ENCODE measurements around the gene SAMD4B. TPM values are rescaled to one million over a fixed set of nuclear protein-coding genes. Genes with fewer than 3 reads are reported as not detected.

Gene SAMD4B
- total RNA-seq, 1 experiment from 2014 or later: 164 TPM

DNA sequence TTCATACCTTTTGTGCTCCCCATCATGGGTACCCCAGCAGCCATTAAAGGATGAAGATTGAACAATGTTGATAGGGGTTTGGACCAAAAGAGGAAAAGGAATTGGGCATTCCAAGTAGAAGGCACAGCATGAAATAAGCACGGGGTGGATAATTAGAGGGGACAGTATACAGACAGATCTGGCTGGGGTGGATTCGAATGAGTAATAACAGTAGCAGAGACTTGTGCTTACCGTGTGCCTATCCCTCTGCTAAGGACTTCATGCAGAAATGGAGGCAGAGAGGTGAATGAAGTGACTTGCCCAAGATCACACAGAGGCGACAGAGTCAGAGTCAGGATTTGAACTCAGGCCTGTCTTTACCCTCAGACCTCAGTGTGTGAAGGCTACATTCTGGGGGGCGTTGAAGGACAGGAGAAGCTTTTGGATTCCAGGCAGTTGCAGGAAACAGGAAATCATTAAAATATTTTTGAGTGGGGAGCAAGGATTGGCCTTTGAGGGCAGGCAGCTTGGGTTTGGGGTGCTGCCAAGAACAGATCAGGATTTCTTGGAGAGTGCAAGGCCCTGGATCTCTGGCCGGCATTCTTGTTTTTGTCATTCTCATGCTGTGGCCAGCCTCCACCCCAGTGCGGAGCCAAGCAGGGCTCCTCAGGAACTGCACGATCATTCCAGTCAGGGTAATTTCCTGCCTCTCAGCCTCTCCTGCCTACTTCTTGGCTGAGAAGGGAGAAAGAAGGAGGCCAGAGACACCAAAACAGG lies 30.0 kb downstream of the SAMD4B start:
- Mint-ChIP-seq H3K9me3 (no peaks in the 10 kb centered on the region), H3K27ac (peak overlapping the region; percentile 44), H3K36me3 (peaks cover 64% of the 10 kb centered on the region), H3K4me1 (no peaks in the 10 kb centered on the region), H3K4me3 (no peak overlapping the region), H3K27me3 (ENCODE audit: low read depth) (no peaks in the 10 kb centered on the region)
- CTCF ChIA-PET: no interaction called here
- ATAC-seq: no peak
- TF ChIP-seq, protein P1, sequence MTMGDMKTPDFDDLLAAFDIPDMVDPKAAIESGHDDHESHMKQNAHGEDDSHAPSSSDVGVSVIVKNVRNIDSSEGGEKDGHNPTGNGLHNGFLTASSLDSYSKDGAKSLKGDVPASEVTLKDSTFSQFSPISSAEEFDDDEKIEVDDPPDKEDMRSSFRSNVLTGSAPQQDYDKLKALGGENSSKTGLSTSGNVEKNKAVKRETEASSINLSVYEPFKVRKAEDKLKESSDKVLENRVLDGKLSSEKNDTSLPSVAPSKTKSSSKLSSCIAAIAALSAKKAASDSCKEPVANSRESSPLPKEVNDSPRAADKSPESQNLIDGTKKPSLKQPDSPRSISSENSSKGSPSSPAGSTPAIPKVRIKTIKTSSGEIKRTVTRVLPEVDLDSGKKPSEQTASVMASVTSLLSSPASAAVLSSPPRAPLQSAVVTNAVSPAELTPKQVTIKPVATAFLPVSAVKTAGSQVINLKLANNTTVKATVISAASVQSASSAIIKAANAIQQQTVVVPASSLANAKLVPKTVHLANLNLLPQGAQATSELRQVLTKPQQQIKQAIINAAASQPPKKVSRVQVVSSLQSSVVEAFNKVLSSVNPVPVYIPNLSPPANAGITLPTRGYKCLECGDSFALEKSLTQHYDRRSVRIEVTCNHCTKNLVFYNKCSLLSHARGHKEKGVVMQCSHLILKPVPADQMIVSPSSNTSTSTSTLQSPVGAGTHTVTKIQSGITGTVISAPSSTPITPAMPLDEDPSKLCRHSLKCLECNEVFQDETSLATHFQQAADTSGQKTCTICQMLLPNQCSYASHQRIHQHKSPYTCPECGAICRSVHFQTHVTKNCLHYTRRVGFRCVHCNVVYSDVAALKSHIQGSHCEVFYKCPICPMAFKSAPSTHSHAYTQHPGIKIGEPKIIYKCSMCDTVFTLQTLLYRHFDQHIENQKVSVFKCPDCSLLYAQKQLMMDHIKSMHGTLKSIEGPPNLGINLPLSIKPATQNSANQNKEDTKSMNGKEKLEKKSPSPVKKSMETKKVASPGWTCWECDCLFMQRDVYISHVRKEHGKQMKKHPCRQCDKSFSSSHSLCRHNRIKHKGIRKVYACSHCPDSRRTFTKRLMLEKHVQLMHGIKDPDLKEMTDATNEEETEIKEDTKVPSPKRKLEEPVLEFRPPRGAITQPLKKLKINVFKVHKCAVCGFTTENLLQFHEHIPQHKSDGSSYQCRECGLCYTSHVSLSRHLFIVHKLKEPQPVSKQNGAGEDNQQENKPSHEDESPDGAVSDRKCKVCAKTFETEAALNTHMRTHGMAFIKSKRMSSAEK (CRISPR knock-in tag; IDR thresholded peaks at IDR 0.05; ENCODE audit: borderline replicate concordance): no peak
- TF ChIP-seq FOXK1 (CRISPR knock-in tag; IDR thresholded peaks at IDR 0.05) (no peak), ATF3 (CRISPR knock-in tag; conservative IDR thresholded peaks at IDR 0.05) (no peak), USF2 (CRISPR knock-in tag; IDR thresholded peaks at IDR 0.05) (no peak), EMX1 (CRISPR knock-in tag; IDR thresholded peaks at IDR 0.05) (no peak), CREB1 (CRISPR knock-in tag; IDR thresholded peaks at IDR 0.05) (no peak), TEAD1 (CRISPR knock-in tag; IDR thresholded peaks at IDR 0.05) (no peak), NFYB (CRISPR knock-in tag; conservative IDR thresholded peaks at IDR 0.05; ENCODE audit: low read depth) (no peak), USF1 (CRISPR knock-in tag; IDR thresholded peaks at IDR 0.05) (no peak), CREM (CRISPR knock-in tag; IDR thresholded peaks at IDR 0.05) (no peak), GABPB1 (CRISPR knock-in tag; IDR thresholded peaks at IDR 0.05) (no peak)
- TF ChIP-seq, protein P2, sequence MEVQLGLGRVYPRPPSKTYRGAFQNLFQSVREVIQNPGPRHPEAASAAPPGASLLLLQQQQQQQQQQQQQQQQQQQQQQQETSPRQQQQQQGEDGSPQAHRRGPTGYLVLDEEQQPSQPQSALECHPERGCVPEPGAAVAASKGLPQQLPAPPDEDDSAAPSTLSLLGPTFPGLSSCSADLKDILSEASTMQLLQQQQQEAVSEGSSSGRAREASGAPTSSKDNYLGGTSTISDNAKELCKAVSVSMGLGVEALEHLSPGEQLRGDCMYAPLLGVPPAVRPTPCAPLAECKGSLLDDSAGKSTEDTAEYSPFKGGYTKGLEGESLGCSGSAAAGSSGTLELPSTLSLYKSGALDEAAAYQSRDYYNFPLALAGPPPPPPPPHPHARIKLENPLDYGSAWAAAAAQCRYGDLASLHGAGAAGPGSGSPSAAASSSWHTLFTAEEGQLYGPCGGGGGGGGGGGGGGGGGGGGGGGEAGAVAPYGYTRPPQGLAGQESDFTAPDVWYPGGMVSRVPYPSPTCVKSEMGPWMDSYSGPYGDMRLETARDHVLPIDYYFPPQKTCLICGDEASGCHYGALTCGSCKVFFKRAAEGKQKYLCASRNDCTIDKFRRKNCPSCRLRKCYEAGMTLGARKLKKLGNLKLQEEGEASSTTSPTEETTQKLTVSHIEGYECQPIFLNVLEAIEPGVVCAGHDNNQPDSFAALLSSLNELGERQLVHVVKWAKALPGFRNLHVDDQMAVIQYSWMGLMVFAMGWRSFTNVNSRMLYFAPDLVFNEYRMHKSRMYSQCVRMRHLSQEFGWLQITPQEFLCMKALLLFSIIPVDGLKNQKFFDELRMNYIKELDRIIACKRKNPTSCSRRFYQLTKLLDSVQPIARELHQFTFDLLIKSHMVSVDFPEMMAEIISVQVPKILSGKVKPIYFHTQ (CRISPR knock-in tag; IDR thresholded peaks at IDR 0.05): no peak
- no peak for DNase-seq (ENCODE audit: low spot score)
- POLR2A ChIA-PET: no interaction called here

DNA sequence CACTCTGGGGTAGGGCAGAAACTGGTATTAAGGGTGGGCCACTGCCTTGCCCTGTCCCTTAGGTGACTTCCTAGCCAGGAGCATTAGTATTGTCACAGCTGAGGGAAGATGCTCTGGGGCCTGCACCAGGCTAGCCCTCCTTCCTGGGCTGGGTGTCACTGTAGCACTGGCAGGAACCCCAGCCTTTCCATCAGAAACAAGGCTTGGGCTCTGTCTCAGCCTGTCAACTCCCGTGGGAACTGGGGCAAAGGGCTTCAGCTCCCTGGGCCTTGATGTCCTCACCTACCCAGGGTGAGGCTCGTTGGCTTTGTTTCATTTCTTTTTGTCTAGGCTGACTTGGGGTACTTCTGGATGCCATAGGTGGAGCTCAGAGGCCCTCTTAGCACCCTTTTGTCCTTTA lies 30.7 kb downstream of the SAMD4B start:
- CTCF ChIA-PET: no interaction called here
- Mint-ChIP-seq H3K36me3 (peaks cover 68% of the 10 kb centered on the region), H3K4me1 (no peaks in the 10 kb centered on the region), H3K9me3 (no peaks in the 10 kb centered on the region), H3K27me3 (ENCODE audit: low read depth) (no peaks in the 10 kb centered on the region), H3K4me3 (no peak overlapping the region), H3K27ac (no peak overlapping the region)
- POLR2A ChIA-PET: no interaction called here
- ATAC-seq (no peak), DNase-seq (ENCODE audit: low spot score) (no peak)
- TF ChIP-seq MLX (CRISPR knock-in tag; IDR thresholded peaks at IDR 0.05) (no peak), ZNF232 (CRISPR knock-in tag; IDR thresholded peaks at IDR 0.05) (no peak), IRF1 (CRISPR knock-in tag; IDR thresholded peaks at IDR 0.05) (no peak), NFE2L1 (CRISPR knock-in tag; IDR thresholded peaks at IDR 0.05) (no peak), SOX15 (CRISPR knock-in tag; IDR thresholded peaks at IDR 0.05) (no peak), CREM (CRISPR knock-in tag; IDR thresholded peaks at IDR 0.05) (no peak), ZNF512 (CRISPR knock-in tag; IDR thresholded peaks at IDR 0.05; ENCODE audit: borderline replicate concordance) (no peak), NR3C1 (CRISPR knock-in tag; conservative IDR thresholded peaks at IDR 0.05; ENCODE audit: low read depth) (no peak), ZNF121 (CRISPR knock-in tag; IDR thresholded peaks at IDR 0.05) (no peak), ZSCAN18 (CRISPR knock-in tag; IDR thresholded peaks at IDR 0.05) (no peak)

All from WTC11 (cell line).